HUDEP-2 (cell line): Measurements from ENCODE around the gene VWA5B2.
"Not testable (repeated sequence)": the region's sequence is repeated elsewhere in the genome, so short reads cannot be mapped to it uniquely, and the experiment has no call there.

Experiments
- DNase-seq, 76 experiments: peaks; one replicate each; lab custom pipeline; 2025; ENCODE audit not compliant: unreplicated experiment in 76 of 76; lab: John Stamatoyannopoulos, UW

Gene VWA5B2

GRCh38 chr3:184262764-184263179 is 33.4 kb downstream of the VWA5B2 start:
- DNase-seq = no peak

DNA sequence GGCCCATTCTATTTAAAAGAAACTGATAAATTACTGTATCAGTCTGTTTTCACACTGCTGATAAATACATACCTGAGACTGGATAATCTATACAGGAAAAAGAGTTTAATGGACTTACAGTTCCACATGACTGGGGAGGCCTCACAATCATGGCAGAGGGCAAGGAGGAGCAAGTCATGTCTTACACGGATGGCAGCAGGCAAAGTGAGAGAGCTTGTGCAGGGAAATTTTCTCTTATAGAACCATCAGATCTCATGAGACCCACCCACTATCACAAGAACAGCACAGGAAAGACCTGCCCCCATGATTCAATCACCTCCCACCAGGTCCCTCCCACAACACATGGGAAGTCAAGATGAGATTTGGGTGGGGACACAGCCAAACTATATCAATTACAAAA is 37.9 kb downstream of the VWA5B2 start:
- not testable (repeated sequence) for DNase-seq

GRCh38 chr3:184272269-184272668 is 42.9 kb downstream of the VWA5B2 start:
- DNase-seq = no peak

- no peak for DNase-seq
Observed at GRCh38 chr3:184275381-184275701, 46.0 kb downstream of the VWA5B2 start.

- no peak for DNase-seq
Observed at GRCh38 chr3:184275961-184276910, 46.9 kb downstream of the VWA5B2 start, which contains the start of gene ECE2. Gene ECE2, plus strand, starts transcription at chr3:184276022. Its CDS starts 132 bp downstream, at chr3:184276154.

- DNase-seq = no peak
Observed at GRCh38 chr3:184277366-184277765, 48.0 kb downstream of the VWA5B2 start.

DNA sequence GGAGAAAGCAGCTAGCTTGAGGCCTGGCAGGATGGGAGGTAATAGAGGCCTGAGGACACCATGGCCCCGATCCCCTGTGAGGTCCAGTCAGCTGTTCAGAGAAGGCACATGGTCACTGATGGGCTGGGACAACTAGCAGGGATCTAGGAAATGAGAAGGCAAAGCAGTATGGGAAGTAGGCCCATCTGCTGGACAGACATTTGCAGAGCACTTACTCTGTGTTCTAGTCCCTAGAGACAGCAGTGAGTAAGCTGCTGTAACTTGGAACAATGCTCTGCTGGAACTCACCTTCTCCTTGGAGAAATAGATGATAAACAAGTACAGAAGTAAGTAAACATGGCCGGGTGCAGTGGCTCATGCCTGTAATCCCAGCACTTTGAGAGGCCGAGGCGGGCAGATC is 53.6 kb downstream of the VWA5B2 start:
- DNase-seq = no peak

- DNase-seq = no peak
Observed at GRCh38 chr3:184283681-184284080, 54.3 kb downstream of the VWA5B2 start.

GRCh38 chr3:184284696-184285095 is 55.3 kb downstream of the VWA5B2 start:
- DNase-seq = peak in 49 of 76 experiments; percentile 5 to 64 (median 24)

- peak in 47 of 76 experiments; percentile 2 to 61 (median 30) for DNase-seq
Observed at GRCh38 chr3:184289426-184289938, 60.1 kb downstream of the VWA5B2 start.

DNA sequence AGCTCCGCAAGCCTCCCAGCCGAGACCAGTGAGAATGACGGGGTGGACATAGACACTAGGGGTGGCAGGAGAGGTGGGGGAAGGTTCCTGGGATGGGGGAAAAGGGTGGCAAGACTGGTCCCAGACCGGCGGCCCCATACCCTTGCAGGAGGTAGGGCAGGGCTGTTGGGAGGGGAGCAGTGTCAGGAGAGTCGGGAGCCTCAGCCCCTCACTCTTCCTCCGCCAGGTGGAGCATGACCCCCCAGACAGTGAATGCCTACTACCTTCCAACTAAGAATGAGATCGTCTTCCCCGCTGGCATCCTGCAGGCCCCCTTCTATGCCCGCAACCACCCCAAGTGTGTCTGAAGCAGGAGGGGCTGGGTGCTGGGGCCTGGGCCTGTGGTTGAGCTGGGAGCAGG is 60.9 kb downstream of the VWA5B2 start:
- DNase-seq = no peak

- DNase-seq = no peak
Observed at GRCh38 chr3:184291044-184291737, 61.8 kb downstream of the VWA5B2 start.
